Measurements from ENCODE around the gene ACSL3. TPM values are rescaled to one million over a fixed set of nuclear protein-coding genes. Genes with fewer than 3 reads are reported as not detected.

ACSL3 gene
- total RNA-seq, 1 donor from 2014 or later, result 106 TPM

DNA sequence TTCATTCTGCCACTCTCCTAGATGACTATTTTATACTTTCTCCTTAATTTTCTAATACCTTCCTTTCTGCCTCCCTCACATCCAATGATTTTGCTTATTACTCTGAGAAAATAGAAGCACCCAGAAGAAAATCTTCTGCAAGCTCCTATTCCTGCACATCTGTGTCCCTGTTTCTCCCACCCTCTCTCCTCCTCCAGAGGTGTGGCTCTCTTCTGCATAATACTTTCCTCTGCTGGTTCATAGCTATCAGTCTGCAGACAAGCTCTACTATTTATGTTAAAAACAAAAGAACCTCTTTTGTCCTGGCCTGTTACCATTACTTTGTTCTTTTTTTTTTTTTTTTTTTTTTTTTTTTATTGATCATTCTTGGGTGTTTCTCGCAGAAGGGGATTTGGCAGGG lies 34.3 kb downstream of the ACSL3 start:
- H3K27ac Mint-ChIP-seq, result no peak overlapping the region
- no peaks in the 10 kb centered on the region for H3K9me3 ChIP-seq (ENCODE audit: low read depth)
- H3K36me3 Mint-ChIP-seq, result peaks cover 17% of the 10 kb centered on the region
- no peaks in the 10 kb centered on the region for H3K27me3 Mint-ChIP-seq (ENCODE audit: insufficient read depth, low read depth)
- peaks cover 38% of the 10 kb centered on the region for H4K20me1 ChIP-seq (ENCODE audit: low read depth)
- H3F3A ChIP-seq (ENCODE audit: low read depth), result no peaks in the 10 kb centered on the region
- no peaks in the 10 kb centered on the region for H3K36me3 ChIP-seq
- no peak overlapping the region for H3K27ac ChIP-seq
- no peak for DNase-seq (ENCODE audit: low spot score)
- TF ChIP-seq EZH2 (IDR thresholded peaks at IDR 0.05), result no peak
- TF ChIP-seq, protein P1, sequence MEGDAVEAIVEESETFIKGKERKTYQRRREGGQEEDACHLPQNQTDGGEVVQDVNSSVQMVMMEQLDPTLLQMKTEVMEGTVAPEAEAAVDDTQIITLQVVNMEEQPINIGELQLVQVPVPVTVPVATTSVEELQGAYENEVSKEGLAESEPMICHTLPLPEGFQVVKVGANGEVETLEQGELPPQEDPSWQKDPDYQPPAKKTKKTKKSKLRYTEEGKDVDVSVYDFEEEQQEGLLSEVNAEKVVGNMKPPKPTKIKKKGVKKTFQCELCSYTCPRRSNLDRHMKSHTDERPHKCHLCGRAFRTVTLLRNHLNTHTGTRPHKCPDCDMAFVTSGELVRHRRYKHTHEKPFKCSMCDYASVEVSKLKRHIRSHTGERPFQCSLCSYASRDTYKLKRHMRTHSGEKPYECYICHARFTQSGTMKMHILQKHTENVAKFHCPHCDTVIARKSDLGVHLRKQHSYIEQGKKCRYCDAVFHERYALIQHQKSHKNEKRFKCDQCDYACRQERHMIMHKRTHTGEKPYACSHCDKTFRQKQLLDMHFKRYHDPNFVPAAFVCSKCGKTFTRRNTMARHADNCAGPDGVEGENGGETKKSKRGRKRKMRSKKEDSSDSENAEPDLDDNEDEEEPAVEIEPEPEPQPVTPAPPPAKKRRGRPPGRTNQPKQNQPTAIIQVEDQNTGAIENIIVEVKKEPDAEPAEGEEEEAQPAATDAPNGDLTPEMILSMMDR (IDR thresholded peaks at IDR 0.05), result no peak
- TF ChIP-seq EZH2phosphoT487 (IDR thresholded peaks at IDR 0.05), result no peak
- H3K27me3 ChIP-seq, result no peaks in the 10 kb centered on the region
- H3K4me3 ChIP-seq, result no peak overlapping the region
- no peak overlapping the region for H3K9ac ChIP-seq
- no peak overlapping the region for H2AFZ ChIP-seq (replicated peaks)
- no peaks in the 10 kb centered on the region for H3K4me1 Mint-ChIP-seq
- peaks cover 2% of the 10 kb centered on the region for H3K9me3 Mint-ChIP-seq
- peaks cover 75% of the 10 kb centered on the region for H3K79me2 ChIP-seq (ENCODE audit: low read depth)
- H3K4me2 ChIP-seq, result no peak overlapping the region
- no peak overlapping the region for H3K4me3 Mint-ChIP-seq
- H3K4me1 ChIP-seq, result no peaks in the 10 kb centered on the region

GRCh38 chr2:222897898-222898297 lies 37.1 kb downstream of the ACSL3 start:
- H3K36me3 ChIP-seq, result no peaks in the 10 kb centered on the region
- H3K27ac Mint-ChIP-seq, result no peak overlapping the region
- TF ChIP-seq EZH2phosphoT487 (IDR thresholded peaks at IDR 0.05) (no peak), EZH2 (IDR thresholded peaks at IDR 0.05) (no peak)
- TF ChIP-seq, protein P1 (IDR thresholded peaks at IDR 0.05), result no peak
- H2AFZ ChIP-seq (replicated peaks), result no peak overlapping the region
- peaks cover 69% of the 10 kb centered on the region for H3K79me2 ChIP-seq (ENCODE audit: low read depth)
- no peak for DNase-seq (ENCODE audit: low spot score)
- no peaks in the 10 kb centered on the region for H3K27me3 Mint-ChIP-seq (ENCODE audit: insufficient read depth, low read depth)
- H3K27me3 ChIP-seq, result no peaks in the 10 kb centered on the region
- H3K4me2 ChIP-seq, result no peak overlapping the region
- no peaks in the 10 kb centered on the region for H3K4me1 ChIP-seq
- peaks cover 51% of the 10 kb centered on the region for H4K20me1 ChIP-seq (ENCODE audit: low read depth)
- H3K27ac ChIP-seq, result no peak overlapping the region
- H3K36me3 Mint-ChIP-seq, result peaks cover 27% of the 10 kb centered on the region
- peaks cover 5% of the 10 kb centered on the region for H3F3A ChIP-seq (ENCODE audit: low read depth)
- no peak overlapping the region for H3K4me3 Mint-ChIP-seq
- peaks cover 4% of the 10 kb centered on the region for H3K4me1 Mint-ChIP-seq
- H3K9me3 Mint-ChIP-seq, result peaks cover 4% of the 10 kb centered on the region
- no peak overlapping the region for H3K9ac ChIP-seq
- no peaks in the 10 kb centered on the region for H3K9me3 ChIP-seq (ENCODE audit: low read depth)
- no peak overlapping the region for H3K4me3 ChIP-seq

- H3K27me3 ChIP-seq, result no peaks in the 10 kb centered on the region
- Mint-ChIP-seq H3K4me3 (no peak overlapping the region), H3K27me3 (ENCODE audit: insufficient read depth, low read depth) (no peaks in the 10 kb centered on the region), H3K9me3 (peaks cover 4% of the 10 kb centered on the region), H3K4me1 (peaks cover 4% of the 10 kb centered on the region), H3K27ac (no peak overlapping the region), H3K36me3 (peaks cover 24% of the 10 kb centered on the region)
- peaks cover 8% of the 10 kb centered on the region for H3F3A ChIP-seq (ENCODE audit: low read depth)
- H3K36me3 ChIP-seq, result no peaks in the 10 kb centered on the region
- no peak for DNase-seq (ENCODE audit: low spot score)
- H2AFZ ChIP-seq (replicated peaks), result no peak overlapping the region
- TF ChIP-seq EZH2 (IDR thresholded peaks at IDR 0.05) (no peak), EZH2phosphoT487 (IDR thresholded peaks at IDR 0.05) (no peak)
- TF ChIP-seq, protein P1 (IDR thresholded peaks at IDR 0.05), result no peak
- H3K79me2 ChIP-seq (ENCODE audit: low read depth), result peaks cover 66% of the 10 kb centered on the region
- H3K4me1 ChIP-seq, result no peaks in the 10 kb centered on the region
- no peak overlapping the region for H3K9ac ChIP-seq
- no peak overlapping the region for H3K4me3 ChIP-seq
- H4K20me1 ChIP-seq (ENCODE audit: low read depth), result peaks cover 49% of the 10 kb centered on the region
- H3K27ac ChIP-seq, result no peak overlapping the region
- no peaks in the 10 kb centered on the region for H3K9me3 ChIP-seq (ENCODE audit: low read depth)
- H3K4me2 ChIP-seq, result no peak overlapping the region
Observed at GRCh38 chr2:222899413-222900181, 38.8 kb downstream of the ACSL3 start.
